Progenitor cell of endocrine pancreas (in vitro differentiated cells): ENCODE measurements around the gene P2RX5. TPM values are rescaled to one million over a fixed set of nuclear protein-coding genes. Genes with fewer than 3 reads are reported as not detected.

Experiments
- DNase-seq: peaks from one replicate; pipeline ENCODE4 v3.0.0; 2021; ENCODE audit warnings: low spot score; ENCODE audit not compliant: unreplicated experiment
- H3K27ac Mint-ChIP-seq: 2 replicates; pipeline ENCODE4 v1.8.0; 2021; ENCODE audit warnings: mild to moderate bottlenecking, moderate library complexity, mixed read lengths
- H3K27me3 Mint-ChIP-seq: 2 replicates; pipeline ENCODE4 v1.8.0; 2021; ENCODE audit warnings: mixed read lengths
- H3K36me3 Mint-ChIP-seq: 2 replicates; pipeline ENCODE4 v1.8.0; 2022; ENCODE audit warnings: mixed read lengths; ENCODE audit not compliant: insufficient read depth
- H3K4me1 Mint-ChIP-seq: 2 replicates; pipeline ENCODE4 v1.8.0; 2021; ENCODE audit warnings: low read depth, mixed read lengths
- H3K4me3 Mint-ChIP-seq: 2 replicates; pipeline ENCODE4 v1.8.0; 2021; ENCODE audit warnings: low read depth, mild to moderate bottlenecking, moderate library complexity, mixed read lengths
- H3K9me3 Mint-ChIP-seq: 2 replicates; pipeline ENCODE4 v1.8.0; 2021; ENCODE audit warnings: low read depth, mixed read lengths
- CTCF ChIP-seq: fragments of 200-600 bp; sonication (generic); IDR thresholded peaks from one replicate; pipeline ENCODE4 v1.5.0; 2021; ENCODE audit warnings: antibody characterized with exemption, mild to moderate bottlenecking; ENCODE audit not compliant: unreplicated experiment
- total RNA-seq: library from RNA; stranded (reverse); gene quantifications from 2 replicates; pipeline ENCODE4 v1.2.1, GENCODE V29; 2021

Gene P2RX5
- total RNA-seq, 1 donor from 2014 or later, result 0.89 TPM

- no peaks in the 10 kb centered on the region for H3K36me3 Mint-ChIP-seq
- no peaks in the 10 kb centered on the region for H3K4me1 Mint-ChIP-seq
- H3K9me3 Mint-ChIP-seq, result no peaks in the 10 kb centered on the region
- H3K27ac Mint-ChIP-seq, result no peak overlapping the region
- no peak overlapping the region for H3K4me3 Mint-ChIP-seq
- no peak for TF ChIP-seq CTCF
- no peak for DNase-seq
- peaks cover 18% of the 10 kb centered on the region for H3K27me3 Mint-ChIP-seq
Observed at GRCh38 chr17:3679531-3680126, 16.3 kb downstream of the P2RX5 start.

GRCh38 chr17:3678821-3679530 lies 17.0 kb downstream of the P2RX5 start:
- Mint-ChIP-seq H3K9me3 (no peaks in the 10 kb centered on the region), H3K36me3 (no peaks in the 10 kb centered on the region), H3K27me3 (peaks cover 21% of the 10 kb centered on the region), H3K4me1 (no peaks in the 10 kb centered on the region), H3K4me3 (no peak overlapping the region), H3K27ac (no peak overlapping the region)
- no peak for DNase-seq
- TF ChIP-seq CTCF, result no peak

- DNase-seq, result no peak
- TF ChIP-seq CTCF, result peak; percentile 16
- no peaks in the 10 kb centered on the region for H3K36me3 Mint-ChIP-seq
- no peaks in the 10 kb centered on the region for H3K4me1 Mint-ChIP-seq
- H3K4me3 Mint-ChIP-seq, result no peak overlapping the region
- H3K27ac Mint-ChIP-seq, result no peak overlapping the region
- no peaks in the 10 kb centered on the region for H3K9me3 Mint-ChIP-seq
- H3K27me3 Mint-ChIP-seq, result peaks cover 21% of the 10 kb centered on the region
Observed at GRCh38 chr17:3678095-3678820, 17.7 kb downstream of the P2RX5 start.

DNA sequence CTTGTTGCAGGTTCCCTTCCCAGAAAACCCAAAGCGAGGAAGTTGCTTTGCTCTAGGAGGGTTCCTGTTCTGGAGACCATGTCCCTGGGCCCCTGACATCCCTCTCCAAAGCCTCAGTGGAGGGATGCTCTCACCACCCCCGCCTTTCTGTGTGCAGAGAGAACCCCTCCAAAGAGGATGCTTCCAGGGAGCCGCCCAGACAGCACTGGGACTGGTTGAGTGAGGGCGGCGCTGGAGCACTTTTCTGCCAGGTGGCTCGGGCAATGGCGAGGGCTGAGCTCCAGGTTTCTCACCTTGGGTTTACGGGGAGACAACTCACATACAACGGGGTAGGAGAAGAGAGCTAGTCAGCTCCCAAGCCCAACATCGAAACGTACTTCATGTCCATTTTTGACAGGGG lies 20.1 kb downstream of the P2RX5 start:
- Mint-ChIP-seq H3K4me1 (no peaks in the 10 kb centered on the region), H3K4me3 (no peak overlapping the region), H3K27me3 (peaks cover 12% of the 10 kb centered on the region), H3K27ac (no peak overlapping the region), H3K36me3 (peaks cover 2% of the 10 kb centered on the region), H3K9me3 (no peaks in the 10 kb centered on the region)
- DNase-seq, result no peak
- no peak for TF ChIP-seq CTCF

GRCh38 chr17:3672571-3672970 lies 23.4 kb downstream of the P2RX5 start:
- no peak overlapping the region for H3K27ac Mint-ChIP-seq
- peaks cover 6% of the 10 kb centered on the region for H3K4me1 Mint-ChIP-seq
- no peaks in the 10 kb centered on the region for H3K9me3 Mint-ChIP-seq

More at GRCh38 chr17:3672571-3672970, 23.4 kb downstream of the P2RX5 start:
- Mint-ChIP-seq H3K27me3 (peaks cover 9% of the 10 kb centered on the region), H3K36me3 (peaks cover 3% of the 10 kb centered on the region), H3K4me3 (no peak overlapping the region)
- no peak for DNase-seq
- no peak for TF ChIP-seq CTCF
